Left forelimb (tissue), 1 donor: ENCODE data around the gene KIAA1671.
"Not testable (repeated sequence)": the region's sequence is repeated elsewhere in the genome, so short reads cannot be mapped to it uniquely, and the experiment has no call there.

ENCODE experiments used
- DNase-seq: peaks from one replicate; pipeline ENCODE4 v3.0.0-alpha.2; 2018; ENCODE audit warnings: low spot score

KIAA1671 gene

DNA sequence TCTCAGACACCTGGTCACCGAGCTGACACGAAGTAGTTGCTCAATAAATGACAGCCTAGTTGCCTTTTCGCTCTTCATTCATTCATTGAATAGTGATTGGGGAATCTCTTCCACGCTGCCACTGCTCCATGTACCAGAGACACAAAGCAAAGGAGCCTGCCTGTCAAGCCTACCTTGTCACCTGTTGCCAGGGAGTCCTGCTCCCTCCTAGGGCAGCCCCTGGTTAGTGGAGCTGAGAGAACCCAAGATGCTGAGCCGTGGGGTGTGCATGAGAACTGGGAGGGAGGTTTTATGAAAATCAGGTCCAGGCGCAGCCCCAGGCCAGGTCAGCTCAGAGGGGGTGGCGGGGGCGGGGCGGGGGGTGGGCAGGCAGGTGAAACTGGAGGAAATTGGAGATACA, 285.5 kb downstream of the KIAA1671 start:
- not testable (repeated sequence) for DNase-seq
